Ovary (tissue), 3 donors: ENCODE measurements around the gene SFXN1.

Experiments used
- EP300 ChIP-seq: sonication (generic); formaldehyde crosslinking; IDR thresholded peaks from one replicate; pipeline ENCODE4 v1.6.1; 2017; ENCODE audit warnings: antibody characterized with exemption
- POLR2A ChIP-seq: fragments of 450-650 bp; IDR thresholded peaks from one replicate; pipeline ENCODE4 v1.6.1; 2017; ENCODE audit warnings: antibody characterized with exemption, mild to moderate bottlenecking, moderate library complexity
- TF ChIP-seq, protein P1 (sequence below), 3 donors: fragments of 450-650 bp in 2 of 3; fragments of 200-600 bp in 1 of 3; IDR thresholded peaks; one replicate each; pipeline versions ENCODE4 v1.5.1 to v1.8.0; 2016 to 2022; ENCODE audit warnings: antibody characterized with exemption in 3 of 3, mild to moderate bottlenecking in 1 of 3
- donor health status: DM: no; HTN: no; CAD: no.

GRCh38 chr5:175468892-175469291, 9.5 kb upstream of the SFXN1 start:
- TF ChIP-seq, protein P1, sequence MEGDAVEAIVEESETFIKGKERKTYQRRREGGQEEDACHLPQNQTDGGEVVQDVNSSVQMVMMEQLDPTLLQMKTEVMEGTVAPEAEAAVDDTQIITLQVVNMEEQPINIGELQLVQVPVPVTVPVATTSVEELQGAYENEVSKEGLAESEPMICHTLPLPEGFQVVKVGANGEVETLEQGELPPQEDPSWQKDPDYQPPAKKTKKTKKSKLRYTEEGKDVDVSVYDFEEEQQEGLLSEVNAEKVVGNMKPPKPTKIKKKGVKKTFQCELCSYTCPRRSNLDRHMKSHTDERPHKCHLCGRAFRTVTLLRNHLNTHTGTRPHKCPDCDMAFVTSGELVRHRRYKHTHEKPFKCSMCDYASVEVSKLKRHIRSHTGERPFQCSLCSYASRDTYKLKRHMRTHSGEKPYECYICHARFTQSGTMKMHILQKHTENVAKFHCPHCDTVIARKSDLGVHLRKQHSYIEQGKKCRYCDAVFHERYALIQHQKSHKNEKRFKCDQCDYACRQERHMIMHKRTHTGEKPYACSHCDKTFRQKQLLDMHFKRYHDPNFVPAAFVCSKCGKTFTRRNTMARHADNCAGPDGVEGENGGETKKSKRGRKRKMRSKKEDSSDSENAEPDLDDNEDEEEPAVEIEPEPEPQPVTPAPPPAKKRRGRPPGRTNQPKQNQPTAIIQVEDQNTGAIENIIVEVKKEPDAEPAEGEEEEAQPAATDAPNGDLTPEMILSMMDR (IDR thresholded peaks at IDR 0.05) = no peak
- TF ChIP-seq POLR2A = no peak
- no peak for TF ChIP-seq EP300
